D721Med (cell line): ENCODE measurements around the gene ZNF70.

ENCODE experiments used
- DNase-seq: peaks from one replicate; pipeline ENCODE4 v3.0.0; 2011; ENCODE audit warnings: low spot score; ENCODE audit not compliant: insufficient read length
- FAIRE-seq: peaks from 2 replicates; lab custom pipeline; 2011; peaks lifted over from hg19 to GRCh38; lab: Jason Lieb, UNC
- CTCF ChIP-seq: IDR thresholded peaks from 2 replicates; pipeline ENCODE4 v1.5.1; 2012; ENCODE audit warnings: mild to moderate bottlenecking, control low read depth; ENCODE audit not compliant: insufficient read depth; ENCODE audit errors: missing control alignments

Gene ZNF70

GRCh38 chr22:23756891-23757290 lies 6.0 kb upstream of the ZNF70 start:
- TF ChIP-seq CTCF, result no peak
- FAIRE-seq, result no peak
- DNase-seq, result no peak

DNA sequence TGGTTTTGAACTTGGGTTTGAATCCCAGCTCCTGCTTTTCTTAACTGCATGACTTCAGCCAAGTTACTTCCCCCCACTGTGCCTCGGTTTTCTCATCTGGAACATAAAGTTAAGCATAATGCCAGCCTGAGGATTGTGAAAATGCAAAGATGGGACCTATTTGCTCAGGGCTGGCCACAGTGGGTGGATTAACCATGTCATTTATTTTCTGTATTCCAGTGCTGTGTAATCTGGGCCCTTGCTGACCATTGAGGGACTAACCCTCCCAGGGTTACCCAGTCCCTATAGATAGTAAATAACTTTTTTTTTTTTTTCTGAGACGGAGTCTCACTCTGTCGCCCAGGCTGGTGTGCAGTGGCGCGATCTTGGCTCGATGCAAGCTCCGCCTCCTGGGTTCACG lies 4.8 kb upstream of the ZNF70 start:
- DNase-seq, result no peak
- FAIRE-seq, result no peak
- no peak for TF ChIP-seq CTCF

DNA sequence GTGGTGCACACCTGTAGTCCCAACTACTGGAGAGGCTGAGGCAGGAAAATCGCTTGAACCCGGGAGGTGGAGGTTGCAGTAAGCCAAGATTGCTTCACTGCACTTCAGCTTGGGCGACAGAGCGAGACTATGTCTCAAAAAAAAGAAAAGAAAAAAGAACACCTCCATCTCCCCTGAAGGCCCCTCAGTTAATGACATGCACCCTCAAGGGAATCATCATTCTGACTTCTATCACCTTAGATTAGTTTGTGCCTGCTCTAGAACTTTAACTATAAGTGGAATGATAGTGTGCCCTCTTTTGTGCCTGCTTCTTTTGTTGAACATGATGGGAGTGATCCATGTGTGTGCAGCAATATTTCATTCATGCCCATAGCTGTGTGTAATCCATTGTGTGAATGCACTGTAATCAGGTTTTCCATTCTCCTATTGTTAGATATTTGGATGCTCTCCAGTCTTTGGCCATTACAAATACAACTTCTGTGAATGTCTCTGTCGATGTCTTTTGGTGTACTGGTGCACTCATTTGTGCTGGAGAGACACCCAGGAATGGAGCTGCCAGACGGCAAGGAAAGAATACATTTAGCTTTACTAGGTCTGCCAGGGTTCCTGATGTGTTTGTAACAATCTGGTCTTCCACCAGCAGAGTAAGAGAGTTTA lies 4.2 kb upstream of the ZNF70 start:
- TF ChIP-seq CTCF, result no peak
- no peak for FAIRE-seq
- DNase-seq, result no peak

DNA sequence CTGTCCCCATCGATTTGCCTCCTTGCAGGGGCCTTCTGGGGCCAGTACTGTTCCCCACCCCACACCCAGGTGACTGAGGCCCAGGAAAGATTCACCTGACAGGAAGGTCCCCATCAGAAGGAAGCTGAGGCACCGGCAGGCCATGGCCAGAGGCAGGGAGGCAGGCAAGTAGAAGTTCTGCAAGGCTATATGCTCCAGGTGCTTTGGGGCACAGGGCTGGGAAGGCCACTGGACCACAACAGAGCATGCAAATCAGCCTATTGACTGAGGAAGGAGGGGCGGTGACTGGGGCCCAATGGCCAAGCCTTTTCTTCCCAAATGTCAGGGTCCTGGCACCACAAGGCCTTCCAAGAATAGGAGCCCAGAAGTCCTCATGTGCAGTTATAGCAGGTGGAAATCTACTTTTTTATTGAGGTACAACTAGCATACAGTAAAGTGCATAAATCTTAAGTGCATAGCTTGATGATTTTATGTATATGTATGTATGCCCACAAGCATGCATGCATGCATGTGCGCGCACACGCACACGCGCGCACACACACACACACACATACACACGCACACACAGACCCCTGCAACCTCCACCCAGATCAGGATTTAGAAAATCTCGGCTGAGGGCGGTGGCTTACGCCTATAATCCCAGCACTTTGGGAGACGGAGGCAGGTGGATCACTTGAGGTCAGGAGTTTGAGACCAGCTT lies 3.5 kb upstream of the ZNF70 start, which contains the start of gene VPREB3:
Gene VPREB3 (minus strand): TSS at position 206 of the 700 bp plus-strand sequence. CDS start 62 bp downstream, at position 144.
- no peak for TF ChIP-seq CTCF
- DNase-seq, result no peak
- no peak for FAIRE-seq

DNA sequence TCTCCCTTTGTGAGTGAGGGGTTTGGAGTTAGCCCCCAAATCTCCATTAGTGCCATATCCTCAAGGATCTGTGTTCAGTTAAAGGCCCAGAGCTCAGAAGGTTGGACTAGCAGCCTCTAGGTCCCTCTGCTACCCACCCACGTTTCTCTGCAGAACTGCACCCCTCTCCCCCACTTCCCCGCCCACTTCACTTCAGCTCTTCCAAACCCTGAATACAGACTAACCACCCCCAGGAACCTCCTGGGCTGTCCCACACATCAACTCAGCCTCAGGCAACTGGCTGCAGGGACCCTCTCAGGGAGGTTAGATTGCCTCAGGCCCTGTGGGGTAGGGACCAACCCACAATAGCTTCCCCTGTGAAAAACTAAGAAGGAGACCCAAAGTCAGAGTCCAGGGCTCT lies 2.5 kb upstream of the ZNF70 start:
- DNase-seq (no peak), FAIRE-seq (no peak)
- no peak for TF ChIP-seq CTCF

- no peak for DNase-seq
- no peak for FAIRE-seq
- no peak for TF ChIP-seq CTCF
Measured at GRCh38 chr22:23752750-23753149, 1.8 kb upstream of the ZNF70 start.
